Measurements from ENCODE around the gene SRSF6.
A peak's percentile ranks its signal among the peaks of the same experiment; 100 is the strongest.

The SRSF6 gene

DNA sequence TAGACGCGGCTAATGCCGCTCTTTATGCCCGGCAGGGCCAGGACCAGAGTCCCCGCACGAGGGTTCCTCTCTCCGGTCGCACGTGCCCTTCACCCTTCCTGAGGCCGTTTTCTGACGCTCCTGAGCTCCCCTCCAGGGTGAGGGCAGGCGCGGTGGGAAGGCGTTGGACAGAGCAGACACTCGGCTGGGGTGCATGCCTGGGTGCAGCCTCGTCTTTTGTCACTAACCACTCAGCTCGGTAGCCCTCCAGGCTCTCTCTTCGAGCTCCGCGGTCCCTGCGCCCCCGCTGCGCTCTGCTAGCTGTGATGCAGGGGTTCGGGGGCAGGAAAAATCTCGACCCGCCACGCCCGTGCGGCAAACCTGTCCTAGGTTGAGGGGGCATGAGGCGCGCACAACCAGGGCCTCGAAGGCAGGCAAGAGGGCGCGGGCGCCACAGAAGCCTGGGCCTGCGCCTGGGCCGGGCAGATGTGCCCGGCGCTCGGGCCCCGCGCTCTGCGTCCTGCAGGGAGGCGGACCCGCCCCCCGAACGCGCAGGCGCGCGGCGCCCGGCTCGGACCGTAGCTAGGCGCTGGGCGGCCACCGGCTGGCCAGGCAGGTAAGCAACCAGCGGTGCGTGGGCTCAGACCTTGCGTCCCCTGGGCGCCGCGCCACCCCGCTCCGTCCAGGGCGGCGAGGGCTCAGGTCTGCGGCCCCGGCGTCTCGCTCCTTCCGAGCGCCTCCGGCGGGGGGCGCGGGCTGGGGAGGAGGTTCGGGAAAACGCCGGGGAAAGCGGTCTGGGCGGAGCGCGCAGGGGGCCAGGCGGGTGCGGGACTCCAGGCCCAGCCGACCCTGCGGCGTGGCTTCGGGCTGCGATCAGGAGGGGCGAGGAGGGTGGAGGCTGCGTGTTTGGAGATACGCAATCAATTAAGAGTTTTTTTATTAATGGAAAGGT lies 49.7 kb downstream of the SRSF6 start, which contains the start of gene L3MBTL1:
Gene L3MBTL1 (plus strand): TSS at position 548 of the 931 bp plus-strand sequence. CDS start 5,807 bp downstream, outside the sequence.
- DNase-seq (ENCODE audit: low spot score): peak; percentile 82
- TF ChIP-seq CTCF (IDR thresholded peaks at IDR 0.05; ENCODE audit: borderline replicate concordance, control extremely low read depth, extremely low read depth, insufficient read depth, missing control alignments): no peak
- in situ Hi-C loops (cut with MboI; ENCODE audit: low sequenced_read_pairs, unreplicated experiment): no loop called here

- no peak for TF ChIP-seq CTCF (IDR thresholded peaks at IDR 0.05; ENCODE audit: borderline replicate concordance, control extremely low read depth, extremely low read depth, insufficient read depth, missing control alignments)
- no peak for DNase-seq (ENCODE audit: low spot score)
- in situ Hi-C loops (cut with MboI; ENCODE audit: low sequenced_read_pairs, unreplicated experiment): no loop called here
These were observed 50.4 kb downstream of the SRSF6 start for GRCh38 chr20:43508106-43508505.

- in situ Hi-C loops (cut with MboI; ENCODE audit: low sequenced_read_pairs, unreplicated experiment): no loop called here
- no peak for DNase-seq (ENCODE audit: low spot score)
- no peak for TF ChIP-seq CTCF (IDR thresholded peaks at IDR 0.05; ENCODE audit: borderline replicate concordance, control extremely low read depth, extremely low read depth, insufficient read depth, missing control alignments)
These were observed 50.9 kb downstream of the SRSF6 start for GRCh38 chr20:43508604-43509040.

- in situ Hi-C loops (cut with MboI; ENCODE audit: low sequenced_read_pairs, unreplicated experiment): no loop called here
- no peak for TF ChIP-seq CTCF (IDR thresholded peaks at IDR 0.05; ENCODE audit: borderline replicate concordance, control extremely low read depth, extremely low read depth, insufficient read depth, missing control alignments)
- no peak for DNase-seq (ENCODE audit: low spot score)
These were observed 54.2 kb downstream of the SRSF6 start for GRCh38 chr20:43511879-43512278.

DNA sequence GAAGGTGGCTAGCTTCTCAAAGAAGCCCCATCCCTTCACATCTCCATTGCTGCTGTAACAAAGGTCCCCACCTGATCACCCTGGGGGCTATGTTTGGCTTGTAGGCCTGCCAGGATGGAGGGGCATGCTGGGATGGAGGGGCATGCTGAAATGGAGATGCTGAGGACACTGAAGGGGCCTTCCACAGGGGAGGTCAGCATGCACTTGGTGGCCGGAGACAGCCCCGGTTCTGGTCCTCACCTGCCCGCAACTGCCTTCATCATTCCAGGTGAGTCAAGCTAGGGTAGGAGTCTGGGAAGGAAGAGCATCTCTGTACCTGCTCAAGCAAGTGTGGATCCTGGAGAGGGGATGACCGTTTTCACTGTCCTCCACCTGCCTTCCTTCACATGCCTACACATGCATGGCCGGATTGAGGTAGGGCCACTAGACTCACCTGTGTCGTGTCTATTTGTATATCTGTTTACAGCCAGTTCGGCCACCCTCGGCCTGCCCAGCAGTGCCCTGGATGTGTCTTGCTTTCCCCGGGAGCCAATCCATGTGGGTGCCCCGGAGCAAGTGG lies 55.8 kb downstream of the SRSF6 start:
- TF ChIP-seq CTCF (IDR thresholded peaks at IDR 0.05; ENCODE audit: borderline replicate concordance, control extremely low read depth, extremely low read depth, insufficient read depth, missing control alignments): no peak
- no peak for DNase-seq (ENCODE audit: low spot score)
- in situ Hi-C loops (cut with MboI; ENCODE audit: low sequenced_read_pairs, unreplicated experiment): no loop called here

All from GM13976 (cell line).